Measurements from ENCODE around the gene AK5.
A peak's percentile ranks its signal among the peaks of the same experiment; 100 is the strongest.

The AK5 gene

GRCh38 chr1:77447669-77448068 lies 165.8 kb downstream of the AK5 start:
- H3K4me3 ChIP-seq (ENCODE audit: low read depth, low read length) = no peak overlapping the region
- TF ChIP-seq MYC (IDR thresholded peaks at IDR 0.05; ENCODE audit: low read depth, low read length) (no peak), POLR2A (IDR thresholded peaks at IDR 0.05; ENCODE audit: extremely low read depth, insufficient read length) (no peak), MAX (IDR thresholded peaks at IDR 0.05; ENCODE audit: low read depth, low read length) (no peak)
- TF ChIP-seq, protein P1, sequence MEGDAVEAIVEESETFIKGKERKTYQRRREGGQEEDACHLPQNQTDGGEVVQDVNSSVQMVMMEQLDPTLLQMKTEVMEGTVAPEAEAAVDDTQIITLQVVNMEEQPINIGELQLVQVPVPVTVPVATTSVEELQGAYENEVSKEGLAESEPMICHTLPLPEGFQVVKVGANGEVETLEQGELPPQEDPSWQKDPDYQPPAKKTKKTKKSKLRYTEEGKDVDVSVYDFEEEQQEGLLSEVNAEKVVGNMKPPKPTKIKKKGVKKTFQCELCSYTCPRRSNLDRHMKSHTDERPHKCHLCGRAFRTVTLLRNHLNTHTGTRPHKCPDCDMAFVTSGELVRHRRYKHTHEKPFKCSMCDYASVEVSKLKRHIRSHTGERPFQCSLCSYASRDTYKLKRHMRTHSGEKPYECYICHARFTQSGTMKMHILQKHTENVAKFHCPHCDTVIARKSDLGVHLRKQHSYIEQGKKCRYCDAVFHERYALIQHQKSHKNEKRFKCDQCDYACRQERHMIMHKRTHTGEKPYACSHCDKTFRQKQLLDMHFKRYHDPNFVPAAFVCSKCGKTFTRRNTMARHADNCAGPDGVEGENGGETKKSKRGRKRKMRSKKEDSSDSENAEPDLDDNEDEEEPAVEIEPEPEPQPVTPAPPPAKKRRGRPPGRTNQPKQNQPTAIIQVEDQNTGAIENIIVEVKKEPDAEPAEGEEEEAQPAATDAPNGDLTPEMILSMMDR (IDR thresholded peaks at IDR 0.05; ENCODE audit: low read depth, low read length) = no peak
- DNase-seq (ENCODE audit: low read depth) = no peak

- peak; percentile 19 for DNase-seq (ENCODE audit: low read depth)
- TF ChIP-seq, protein P1 (IDR thresholded peaks at IDR 0.05; ENCODE audit: low read depth, low read length) = no peak
- no peak overlapping the region for H3K4me3 ChIP-seq (ENCODE audit: low read depth, low read length)
Observed at GRCh38 chr1:77459881-77460280, 178.1 kb downstream of the AK5 start.

DNA sequence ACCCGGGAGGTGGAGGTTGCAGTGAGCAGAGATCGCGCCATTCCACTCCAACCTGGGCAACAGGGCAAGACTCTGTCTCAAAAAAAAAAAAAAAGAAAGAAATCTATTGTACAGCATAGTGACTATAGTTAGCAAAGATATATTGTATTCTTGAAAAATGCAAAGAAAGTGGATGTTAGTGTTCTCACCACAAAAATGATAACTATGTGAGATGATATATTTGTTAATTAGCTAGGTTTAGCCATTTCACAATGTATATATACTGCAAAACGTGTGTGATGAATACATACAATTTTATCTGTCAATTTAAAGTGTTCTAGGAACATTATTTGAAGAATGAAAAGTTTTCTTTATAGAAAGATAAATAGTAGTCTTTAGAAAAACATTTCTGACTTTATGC lies 179.9 kb downstream of the AK5 start:
- DNase-seq (ENCODE audit: low read depth) = no peak
- no peak for TF ChIP-seq POLR2A (IDR thresholded peaks at IDR 0.05; ENCODE audit: extremely low read depth, insufficient read length)
- no peak for TF ChIP-seq MAX (IDR thresholded peaks at IDR 0.05; ENCODE audit: low read depth, low read length)
- TF ChIP-seq MYC (IDR thresholded peaks at IDR 0.05; ENCODE audit: low read depth, low read length) = no peak
- TF ChIP-seq, protein P1 (IDR thresholded peaks at IDR 0.05; ENCODE audit: low read depth, low read length) = no peak
- H3K4me3 ChIP-seq (ENCODE audit: low read depth, low read length) = no peak overlapping the region

GRCh38 chr1:77463216-77463615 lies 181.4 kb downstream of the AK5 start:
- no peak for DNase-seq (ENCODE audit: low read depth)
- no peak for TF ChIP-seq MAX (IDR thresholded peaks at IDR 0.05; ENCODE audit: low read depth, low read length)
- TF ChIP-seq MYC (IDR thresholded peaks at IDR 0.05; ENCODE audit: low read depth, low read length) = no peak
- no peak for TF ChIP-seq POLR2A (IDR thresholded peaks at IDR 0.05; ENCODE audit: extremely low read depth, insufficient read length)
- TF ChIP-seq, protein P1 (IDR thresholded peaks at IDR 0.05; ENCODE audit: low read depth, low read length) = no peak
- no peak overlapping the region for H3K4me3 ChIP-seq (ENCODE audit: low read depth, low read length)

GRCh38 chr1:77465139-77465538 lies 183.3 kb downstream of the AK5 start:
- H3K4me3 ChIP-seq (ENCODE audit: low read depth, low read length) = no peak overlapping the region
- TF ChIP-seq, protein P1 (IDR thresholded peaks at IDR 0.05; ENCODE audit: low read depth, low read length) = no peak
- TF ChIP-seq MAX (IDR thresholded peaks at IDR 0.05; ENCODE audit: low read depth, low read length) = no peak
- TF ChIP-seq MYC (IDR thresholded peaks at IDR 0.05; ENCODE audit: low read depth, low read length) = no peak
- TF ChIP-seq POLR2A (IDR thresholded peaks at IDR 0.05; ENCODE audit: extremely low read depth, insufficient read length) = no peak
- DNase-seq (ENCODE audit: low read depth) = no peak

DNA sequence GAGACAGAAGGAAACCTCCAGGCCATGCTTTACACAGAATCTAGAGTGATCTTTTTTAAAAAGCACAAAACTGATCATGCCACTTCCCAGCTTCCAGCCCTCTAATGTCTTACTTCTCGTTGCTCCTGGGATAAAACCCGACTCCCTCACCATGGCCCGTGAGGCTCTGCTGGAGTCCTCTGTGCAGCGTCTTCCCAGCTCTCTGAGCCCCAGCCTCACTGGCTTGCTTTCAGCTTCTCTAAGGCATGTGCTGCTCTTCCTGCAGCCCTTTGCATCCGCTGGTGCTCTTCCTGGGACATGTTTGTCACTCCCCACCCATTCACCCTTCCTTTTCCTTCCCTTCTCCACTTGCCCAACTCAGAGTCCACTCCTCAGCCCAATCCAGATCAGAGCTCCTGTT lies 184.1 kb downstream of the AK5 start:
- TF ChIP-seq POLR2A (IDR thresholded peaks at IDR 0.05; ENCODE audit: extremely low read depth, insufficient read length) = no peak
- TF ChIP-seq, protein P1 (IDR thresholded peaks at IDR 0.05; ENCODE audit: low read depth, low read length) = no peak
- TF ChIP-seq MYC (IDR thresholded peaks at IDR 0.05; ENCODE audit: low read depth, low read length) = no peak
- TF ChIP-seq MAX (IDR thresholded peaks at IDR 0.05; ENCODE audit: low read depth, low read length) = no peak
- H3K4me3 ChIP-seq (ENCODE audit: low read depth, low read length) = no peak overlapping the region
- DNase-seq (ENCODE audit: low read depth) = no peak

All from NB4 (cell line).